Stomach (tissue), 4 donors: ENCODE results near the gene ZNF385D.

Experiments
- CTCF ChIP-seq, 7 experiments: fragments of 450-650 bp in 4 of 7; fragments of 200-600 bp in 3 of 7; sonication (generic) in 3 of 7; IDR thresholded peaks; one replicate each; pipeline ENCODE4 v1.5.1; 2016 to 2019; ENCODE audit warnings: antibody characterized with exemption in 7 of 7, control low read depth in 2 of 7, mild to moderate bottlenecking in 1 of 7
- POLR2AphosphoS5 ChIP-seq, 3 donors: sonication (generic); formaldehyde crosslinking; IDR thresholded peaks; one replicate each; pipeline ENCODE4 v1.6.1; 2016; ENCODE audit warnings: antibody characterized with exemption in 3 of 3

- TF ChIP-seq CTCF (IDR thresholded peaks at IDR 0.05) (no peak), POLR2AphosphoS5 (IDR thresholded peaks at IDR 0.05) (no peak)
These were observed 60.0 kb downstream of the ZNF385D start for GRCh38 chr3:21691036-21691435.
